ENCODE results near the gene LINC00237.

Gene LINC00237

GRCh38 chr20:21099751-21100577, 6.2 kb downstream of the LINC00237 start:
- peak; percentile 60 for DNase-seq
- peak; percentile 44 for ATAC-seq

DNA sequence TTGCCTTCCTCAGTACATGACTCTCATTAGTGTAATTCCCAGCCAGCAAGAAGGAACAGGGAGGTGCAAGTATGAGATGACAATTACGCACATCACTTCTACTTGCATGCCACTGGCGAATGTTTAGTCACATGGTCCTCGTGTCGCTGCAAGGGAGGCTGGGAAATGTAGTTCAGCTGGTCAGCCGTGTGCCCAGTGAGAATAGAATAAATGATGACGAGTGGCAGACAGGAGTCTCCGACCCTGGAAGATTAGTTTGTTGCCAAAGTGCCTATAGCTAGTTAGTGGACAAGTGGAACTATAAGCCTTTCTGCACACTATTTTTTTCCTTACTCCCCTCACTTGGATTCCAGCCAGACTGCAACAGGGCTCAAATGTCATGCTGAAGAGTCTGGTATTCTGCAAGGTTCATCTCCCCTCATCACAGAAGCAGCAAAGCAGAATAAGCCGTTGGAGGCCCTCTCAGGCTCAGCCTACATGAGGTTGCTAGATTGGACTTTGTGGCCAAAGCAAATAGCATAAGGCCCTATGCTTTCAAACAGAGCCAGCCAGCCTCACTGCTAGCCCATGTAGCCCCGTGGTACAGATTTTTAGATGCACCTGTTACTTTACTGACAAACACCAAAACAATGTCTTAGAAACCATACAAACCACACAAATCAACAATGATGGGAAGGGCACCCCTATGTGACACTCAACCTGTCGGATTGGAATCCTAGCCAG, 9.7 kb downstream of the LINC00237 start:
- DNase-seq (no peak), ATAC-seq (no peak)

GRCh38 chr20:21092806-21093205, 13.4 kb downstream of the LINC00237 start:
- no peak for ATAC-seq
- DNase-seq, result no peak

DNA sequence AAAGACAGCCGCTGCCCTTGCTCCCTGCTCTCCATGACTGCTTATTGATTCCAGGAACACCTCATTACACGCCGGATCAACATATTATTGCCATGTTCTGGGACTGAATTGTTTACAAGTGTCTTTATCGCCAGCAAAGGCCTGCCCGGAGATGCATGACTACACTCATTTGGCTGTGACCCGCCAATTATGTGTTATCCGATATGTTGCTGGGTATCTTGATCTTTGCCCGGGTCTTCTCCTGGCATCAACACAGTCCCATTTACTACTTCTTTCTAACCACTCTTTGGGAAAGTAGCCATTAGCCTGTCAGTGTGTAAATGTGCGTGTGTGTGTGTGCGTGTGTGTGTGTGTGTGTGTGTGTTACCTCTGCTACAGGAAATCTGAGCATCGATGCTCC, 15.4 kb downstream of the LINC00237 start:
- DNase-seq, result no peak
- no peak for ATAC-seq

DNA sequence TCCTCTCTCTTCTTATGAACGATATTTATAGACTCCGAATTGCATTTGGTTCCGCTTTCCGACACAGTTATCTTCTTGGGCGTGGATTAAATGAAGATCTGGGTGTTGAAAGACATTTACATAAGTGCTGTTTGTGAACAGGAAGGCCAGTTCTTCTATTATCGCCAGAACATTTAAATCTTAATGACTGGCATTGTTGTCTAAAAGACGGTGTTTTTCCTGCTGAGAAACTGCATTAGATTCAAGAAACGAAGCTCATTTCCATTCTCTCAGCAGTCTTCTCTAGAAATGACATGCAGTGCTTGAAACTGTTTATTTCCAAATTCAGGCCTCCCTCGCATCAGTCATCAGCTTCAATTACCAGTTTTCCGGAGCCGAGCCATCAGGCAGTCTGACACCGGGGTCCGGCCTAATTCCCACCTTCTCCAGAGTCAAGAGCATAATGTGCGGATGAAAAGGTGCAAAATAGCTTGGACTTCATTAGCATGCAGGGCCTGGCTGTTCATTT, 16.0 kb downstream of the LINC00237 start:
- DNase-seq (no peak), ATAC-seq (no peak)

DNA sequence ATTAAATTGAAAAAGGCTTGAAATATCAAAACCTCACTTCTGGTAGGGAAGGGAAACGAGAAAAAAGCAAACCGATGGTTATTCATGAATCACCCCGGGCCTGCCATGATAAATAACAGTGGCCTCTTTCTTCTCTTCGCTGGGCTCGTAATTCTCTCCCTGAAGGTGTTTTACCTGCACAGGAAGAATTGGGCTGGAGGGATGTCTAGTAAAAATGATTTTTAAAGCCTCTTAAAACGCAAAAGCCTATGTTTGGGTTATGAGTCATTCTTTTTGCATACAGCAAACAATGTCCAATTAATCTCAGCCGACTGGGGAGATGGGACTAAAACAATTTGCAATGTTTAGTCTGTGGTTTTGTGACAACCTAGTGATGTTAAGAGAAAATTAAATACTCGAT, 16.8 kb downstream of the LINC00237 start:
- DNase-seq (no peak), ATAC-seq (no peak)

GRCh38 chr20:21087862-21088540, 18.2 kb downstream of the LINC00237 start:
- ATAC-seq, result no peak
- no peak for DNase-seq

- DNase-seq (no peak), ATAC-seq (no peak)
Observed at GRCh38 chr20:21083825-21084325, 22.3 kb downstream of the LINC00237 start.

GRCh38 chr20:21082584-21082983, 23.6 kb downstream of the LINC00237 start:
- ATAC-seq (no peak), DNase-seq (no peak)

DNA sequence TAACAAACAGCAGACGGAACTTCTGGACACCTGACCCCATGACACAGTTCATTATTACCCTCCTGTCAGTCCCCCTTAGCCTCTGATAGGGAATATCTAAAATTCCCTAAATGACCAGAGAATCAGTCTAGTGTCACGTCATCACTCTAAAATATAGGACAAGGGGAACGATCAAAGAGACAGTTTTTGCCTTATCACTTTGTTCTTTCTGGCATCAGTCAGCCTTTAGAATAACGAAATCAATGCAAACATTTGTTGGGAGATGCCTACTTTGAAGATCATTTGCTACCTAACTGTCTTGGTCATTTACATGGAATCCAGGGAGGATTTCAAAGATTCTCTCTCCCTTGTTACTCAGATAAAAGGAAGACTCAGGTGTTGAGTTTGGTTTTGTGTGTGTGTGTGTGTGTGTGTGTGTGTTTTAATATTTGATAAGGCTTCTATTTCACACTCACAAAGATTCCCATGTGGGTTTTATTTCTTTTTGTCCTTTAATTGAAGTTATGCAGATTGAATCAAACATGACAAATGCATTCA, 28.3 kb downstream of the LINC00237 start:
- no peak for ATAC-seq
- no peak for DNase-seq

GRCh38 chr20:21076073-21076472, 30.1 kb downstream of the LINC00237 start:
- ATAC-seq, result no peak

DNA sequence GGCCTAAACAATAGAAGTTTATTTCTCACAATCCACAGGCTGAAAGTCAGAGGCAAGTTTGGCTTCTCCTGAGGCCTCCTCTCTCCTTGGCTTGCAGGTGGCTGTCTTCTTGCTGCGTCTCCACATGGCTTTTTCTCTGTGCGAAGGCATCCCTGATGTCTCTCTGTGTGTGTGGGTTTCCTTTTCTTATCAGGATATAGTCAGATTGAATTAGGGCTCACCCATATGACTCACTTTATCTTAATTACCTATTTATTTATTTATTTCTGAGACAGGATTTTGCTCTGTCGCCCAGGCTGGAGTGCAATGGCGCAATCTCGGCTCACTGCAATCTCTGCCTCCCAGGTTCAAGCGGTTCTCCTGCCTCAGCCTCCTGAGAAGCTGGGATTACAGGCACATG, 30.7 kb downstream of the LINC00237 start:
- DNase-seq, result no peak
- no peak for ATAC-seq

More at GRCh38 chr20:21076073-21076472, 30.1 kb downstream of the LINC00237 start:
- DNase-seq, result no peak

DNA sequence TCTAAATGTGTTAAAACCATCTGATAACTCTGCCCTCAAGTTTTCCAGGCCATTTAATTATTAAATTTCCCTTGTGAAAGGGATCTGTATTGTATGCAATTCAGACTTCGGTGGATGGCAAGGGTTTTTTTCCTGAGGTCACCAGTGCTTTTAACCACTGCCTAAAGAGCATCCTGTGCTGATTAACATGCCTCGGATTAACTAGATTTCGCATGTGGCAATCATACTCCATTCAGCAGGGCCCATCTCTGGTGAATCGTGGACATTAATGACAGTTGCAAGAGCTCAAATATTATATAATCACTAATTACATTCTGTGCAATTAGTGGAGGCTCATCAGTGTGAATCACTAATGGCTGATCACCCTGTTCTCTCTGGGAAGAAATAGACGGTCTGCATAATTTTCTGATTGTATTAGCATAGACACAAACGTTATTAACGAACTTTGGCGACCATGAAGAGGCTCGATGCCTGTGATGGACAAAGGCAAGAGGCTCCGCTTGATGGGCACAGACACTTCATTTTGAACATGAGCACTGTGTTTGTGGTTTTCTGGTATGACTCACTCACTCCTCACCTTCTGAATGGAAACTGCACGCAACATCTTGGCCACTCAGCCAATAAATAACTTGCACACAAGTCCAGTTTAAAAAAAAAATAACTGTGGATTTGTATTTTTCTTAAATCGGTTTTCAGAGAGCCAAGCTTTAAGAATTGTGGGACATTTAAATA, 31.4 kb downstream of the LINC00237 start:
- DNase-seq, result no peak
- no peak for ATAC-seq

DNA sequence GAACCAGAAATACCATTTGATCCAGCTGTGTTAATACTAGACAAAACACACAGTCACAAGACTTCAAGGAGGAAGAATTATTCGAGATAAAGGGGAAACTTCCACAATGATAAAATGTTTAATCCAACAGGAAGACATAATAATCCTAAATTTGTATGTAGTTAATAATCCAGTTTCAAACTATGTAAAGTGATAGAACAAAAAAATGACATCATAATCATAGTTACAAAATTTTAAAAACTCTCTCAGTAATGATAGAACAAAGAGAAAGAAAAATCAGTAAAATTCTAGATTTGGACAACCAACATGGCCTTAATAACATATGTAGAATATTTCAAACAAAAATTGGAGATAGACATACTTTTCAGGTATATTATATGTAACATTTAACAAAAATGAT, 38.9 kb downstream of the LINC00237 start:
- no peak for DNase-seq
- ATAC-seq, result no peak

- ATAC-seq (no peak), DNase-seq (no peak)
Observed at GRCh38 chr20:21064924-21065323, 41.2 kb downstream of the LINC00237 start.

- ATAC-seq (no peak), DNase-seq (no peak)
Observed at GRCh38 chr20:21063276-21063675, 42.9 kb downstream of the LINC00237 start.

DNA sequence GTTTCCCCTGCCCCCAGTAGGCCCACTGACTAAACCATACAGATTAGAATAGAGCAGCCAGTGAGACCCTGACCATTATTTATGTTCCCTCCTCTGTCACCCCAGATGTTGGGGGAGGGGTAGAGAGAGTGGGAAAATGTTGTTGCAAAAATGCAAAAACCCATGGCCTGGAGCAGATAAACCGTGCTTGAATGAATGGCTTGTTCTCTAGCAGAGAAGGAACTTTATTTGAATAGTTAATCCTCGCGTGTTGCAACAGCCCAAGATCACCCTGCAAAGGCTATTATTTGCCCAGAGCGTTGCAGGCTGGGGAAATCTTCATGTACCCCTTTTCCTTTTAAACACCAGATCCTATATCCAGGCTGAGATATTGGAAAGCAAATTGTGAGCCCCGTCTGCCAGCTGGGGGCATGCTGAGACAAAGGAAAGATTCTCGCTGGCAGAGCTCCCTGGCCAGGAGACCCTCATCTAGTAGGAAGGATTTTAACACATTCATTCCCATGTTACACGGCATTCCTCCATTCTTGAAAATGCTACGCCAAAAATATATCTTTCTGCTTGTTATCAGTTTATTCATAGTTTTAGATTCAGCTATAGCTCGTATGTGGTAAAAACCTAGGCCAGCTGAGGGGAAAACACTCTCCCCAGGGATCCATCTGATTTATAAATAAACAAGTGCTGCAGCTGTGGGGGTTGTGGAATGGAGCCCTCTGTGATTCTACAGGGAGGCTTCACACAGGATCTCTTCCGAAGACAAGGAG, 53.0 kb downstream of the LINC00237 start:
- ATAC-seq, result no peak
- DNase-seq, result no peak

- ATAC-seq (no peak), DNase-seq (no peak)
Observed at GRCh38 chr20:21052686-21053001, 53.5 kb downstream of the LINC00237 start.

GRCh38 chr20:21052241-21052640, 53.9 kb downstream of the LINC00237 start:
- ATAC-seq, result no peak
- DNase-seq, result no peak

DNA sequence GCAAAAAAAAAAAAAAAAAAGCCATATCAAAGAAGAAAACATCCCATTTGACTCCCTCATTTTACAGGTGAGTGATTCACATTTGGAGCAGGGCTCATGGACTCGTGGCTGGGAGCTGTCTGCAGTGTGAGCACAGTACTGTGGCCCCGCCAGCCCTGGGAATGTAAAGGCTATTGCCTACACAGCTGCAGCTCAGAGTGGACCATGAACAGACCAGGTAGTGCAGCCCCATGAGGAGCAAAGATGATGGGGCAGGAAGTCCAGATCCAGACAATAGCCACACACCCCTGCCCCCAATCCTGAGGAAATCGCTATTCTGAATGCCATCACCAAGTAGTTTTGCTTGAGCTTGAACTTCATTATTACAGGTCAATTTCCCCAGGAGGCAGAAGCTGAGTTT, 55.4 kb downstream of the LINC00237 start:
- DNase-seq (no peak), ATAC-seq (no peak)

DNA sequence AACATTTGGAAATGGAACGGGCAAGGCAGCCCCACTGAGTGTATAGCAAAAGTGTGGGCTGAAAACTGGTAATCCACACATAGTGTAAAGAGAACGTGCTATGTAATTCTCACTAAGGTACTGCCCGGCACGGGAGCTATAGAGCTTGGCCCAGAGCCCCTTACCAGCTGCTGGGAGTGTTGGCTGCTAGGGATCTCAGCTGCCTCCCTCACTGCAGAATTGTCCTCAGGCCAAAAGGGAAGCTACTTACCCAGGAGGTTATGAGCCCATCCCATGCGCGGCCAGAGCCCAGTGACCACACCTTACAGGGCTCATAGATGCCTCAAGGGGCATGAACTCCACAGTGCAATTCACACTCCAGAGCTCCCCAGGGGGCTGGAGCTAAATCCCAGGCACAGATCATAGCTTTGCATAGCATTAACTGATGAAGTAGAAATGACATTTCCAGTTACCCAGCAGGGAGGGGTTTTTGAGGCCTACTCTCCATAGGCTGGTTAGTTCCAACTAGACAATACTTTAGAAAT, 56.8 kb downstream of the LINC00237 start:
- DNase-seq (no peak), ATAC-seq (no peak)

Data from stimulated activated naive CD8-positive, alpha-beta T cell treated with anti-CD3 and anti-CD28 coated beads, Interleukin-15, Interleukin-2, amounts not matched to agents 100 U/mL and 50 U/mL, for 24 hours (primary cell).